OCI-M2 (cell line): Measurements from ENCODE around the gene PSEN2.
"Not testable (repeated sequence)": the region's sequence is repeated elsewhere in the genome, so short reads cannot be mapped to it uniquely, and the experiment has no call there.

Experiments used
- DNase-seq: peaks from one replicate; lab custom pipeline; 2025; ENCODE audit not compliant: unreplicated experiment; lab: John Stamatoyannopoulos, UW

The PSEN2 gene

DNA sequence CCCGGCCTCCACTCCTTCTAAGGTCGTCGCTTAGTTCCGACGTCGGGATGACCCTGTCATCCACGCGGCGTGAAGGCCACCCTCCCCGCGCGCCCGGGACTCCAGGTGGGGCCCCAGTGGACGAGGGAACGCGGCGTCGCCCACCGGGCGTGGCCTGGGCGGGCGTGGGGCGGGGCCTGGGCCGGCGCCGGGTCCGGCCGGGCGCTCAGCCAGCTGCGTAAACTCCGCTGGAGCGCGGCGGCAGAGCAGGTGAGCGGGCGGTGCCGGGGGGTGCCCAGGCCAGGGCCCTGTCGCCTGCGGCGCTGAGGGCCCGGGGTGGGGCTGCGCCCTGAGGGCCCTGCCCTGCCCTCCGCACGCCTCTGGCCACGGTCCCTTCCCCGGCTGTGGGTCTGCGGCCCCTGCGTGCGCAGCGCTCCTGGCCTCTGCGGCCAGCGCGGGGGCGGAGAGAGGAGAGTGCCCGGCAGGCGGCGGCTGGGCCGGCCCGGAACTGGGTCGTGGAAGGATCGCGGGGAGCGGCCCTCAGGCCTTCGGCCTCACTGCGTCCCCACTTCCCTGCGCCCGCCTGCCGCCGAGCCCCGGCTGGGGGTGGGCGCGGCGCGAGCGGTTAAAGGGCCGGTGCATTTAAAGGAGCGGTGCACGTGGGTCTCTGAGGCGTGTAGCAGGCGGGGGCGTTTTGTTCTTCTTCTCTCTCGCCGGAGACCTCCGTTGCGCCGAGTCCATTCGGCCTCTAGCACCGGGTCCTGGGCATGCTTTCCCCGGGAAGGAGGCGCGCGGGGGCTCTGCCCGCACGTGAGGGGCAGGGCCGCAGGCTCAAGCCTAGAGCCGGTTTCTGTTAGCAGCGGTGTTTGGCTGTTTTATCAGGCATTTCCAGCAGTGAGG is at the start of gene PSEN2:
TSS of gene PSEN2 (plus strand) at position 216 of the 879 bp plus-strand sequence. CDS start 11,292 bp downstream, outside the sequence.
- DNase-seq: no peak

DNA sequence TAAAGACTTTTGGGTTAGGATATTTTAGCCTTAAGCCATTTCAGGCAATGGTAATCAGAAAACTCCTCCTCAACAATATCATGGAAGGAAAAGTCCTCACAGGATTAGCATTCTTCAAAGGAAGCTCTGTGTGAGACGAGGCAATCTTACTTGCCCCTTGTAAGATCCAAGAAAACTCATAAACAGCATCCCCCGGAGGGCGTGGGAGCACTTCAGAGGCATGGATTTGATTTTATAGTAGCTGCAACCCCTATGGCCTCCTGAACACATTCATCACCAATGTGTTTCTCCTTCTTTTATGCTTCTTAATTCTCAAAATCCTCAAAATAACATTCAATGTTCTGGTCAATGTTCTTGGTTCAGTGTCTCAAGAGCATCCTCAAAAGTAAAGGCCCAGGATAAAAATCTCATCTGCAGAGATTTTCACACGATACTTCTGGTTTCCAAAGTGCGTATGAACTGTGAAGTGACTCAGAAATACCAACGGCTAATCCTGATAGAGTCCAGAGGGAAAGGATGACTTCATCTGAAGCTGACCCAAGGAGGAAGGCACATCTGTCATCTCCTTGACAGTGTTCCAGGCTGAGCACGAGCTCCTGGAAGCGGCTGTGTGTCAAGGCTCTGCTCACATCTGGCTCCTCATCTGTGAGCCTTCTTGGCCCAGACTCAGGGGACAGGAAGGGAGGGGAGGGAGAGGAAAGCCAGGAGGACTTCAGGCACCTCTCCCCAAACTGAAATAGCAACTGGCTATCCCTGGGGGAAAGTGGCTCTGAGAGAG is 49.3 kb upstream of the PSEN2 start:
- DNase-seq: no peak

DNA sequence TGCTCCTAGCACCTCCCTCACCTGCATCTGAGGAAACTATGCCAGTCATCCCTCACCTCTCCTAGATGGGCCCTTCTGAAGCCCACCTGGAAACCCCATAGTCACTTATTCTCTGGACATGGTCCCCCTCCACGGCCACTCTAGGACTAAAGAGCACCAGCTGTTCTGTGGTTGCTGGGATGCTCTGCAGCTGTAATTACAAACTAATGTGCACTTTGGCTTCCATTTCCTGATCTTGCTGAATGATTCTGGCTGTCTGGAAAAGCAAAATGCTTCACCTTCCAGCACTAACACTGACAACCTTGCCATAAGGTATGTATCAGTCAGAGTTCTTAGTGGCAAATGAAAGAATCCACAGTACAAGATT is 48.7 kb upstream of the PSEN2 start:
- DNase-seq: no peak

DNA sequence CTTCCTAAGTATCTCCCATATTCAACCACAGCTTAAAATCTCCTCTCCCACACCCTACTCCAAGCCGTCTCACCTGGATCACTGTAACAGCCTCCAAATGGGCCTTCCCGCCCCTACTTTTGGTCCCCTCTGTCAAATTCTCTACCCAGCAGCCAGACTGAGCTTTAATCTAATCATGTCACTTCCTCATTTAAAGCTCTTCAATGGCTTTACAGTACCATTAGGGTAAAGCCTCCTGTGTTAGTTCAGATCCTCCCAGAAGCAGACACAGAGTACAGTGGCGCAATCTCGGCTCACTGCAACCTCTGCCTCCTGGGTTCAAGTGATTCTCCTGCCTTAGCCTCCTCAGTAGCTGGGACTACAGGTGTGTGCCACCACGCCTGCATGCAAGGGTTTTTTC is 46.8 kb upstream of the PSEN2 start:
- no peak for DNase-seq

DNA sequence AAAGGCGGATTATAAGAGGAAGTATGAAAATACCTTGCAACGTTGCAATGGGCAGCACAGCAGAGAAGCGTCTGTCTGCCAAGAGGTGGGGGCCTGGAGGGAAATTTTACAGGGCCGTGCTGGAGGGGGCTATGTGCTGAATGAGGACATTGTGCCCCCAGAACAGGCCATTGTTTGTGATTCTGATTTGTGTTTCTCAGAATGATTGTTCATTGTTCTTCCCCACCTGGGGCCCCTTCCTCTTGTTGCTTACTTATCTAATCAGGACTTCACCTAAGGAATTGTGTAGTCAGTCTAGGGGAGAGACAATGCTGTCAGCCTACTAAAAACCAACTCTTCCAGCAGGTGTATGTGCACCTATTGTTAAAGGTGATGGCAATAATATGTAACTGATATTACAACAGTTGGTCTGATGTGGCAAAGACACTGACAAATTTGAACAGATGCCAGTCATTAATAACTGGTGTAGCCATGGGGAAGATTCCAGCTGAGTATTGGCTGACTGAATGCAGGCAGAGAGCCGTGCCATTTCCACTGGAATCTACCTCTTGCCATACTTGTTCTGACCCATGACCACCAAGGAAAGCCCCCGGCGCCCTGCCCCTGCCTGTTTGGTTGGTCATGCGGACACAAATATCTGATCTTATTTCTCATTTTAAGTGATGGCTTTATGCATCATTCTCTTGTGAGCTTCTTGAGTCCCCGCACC is 45.2 kb upstream of the PSEN2 start:
- DNase-seq: no peak

DNA sequence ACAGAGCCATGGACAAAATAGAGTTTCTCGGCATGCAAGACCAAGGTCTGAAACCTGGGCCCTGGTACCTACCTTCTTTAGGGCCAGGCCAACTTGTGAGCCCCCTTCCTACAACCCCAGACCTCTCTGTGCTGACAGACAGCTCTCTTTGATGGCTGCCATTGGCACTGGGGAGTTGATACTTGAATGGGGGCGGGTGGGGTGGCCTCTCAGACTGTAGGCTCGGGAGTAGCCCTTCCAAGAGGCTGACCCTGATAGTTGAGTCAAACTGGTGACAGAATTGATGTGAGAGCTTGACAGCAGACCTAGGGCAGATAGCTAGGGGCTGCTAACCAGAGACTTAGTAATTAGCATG is 44.7 kb upstream of the PSEN2 start:
- no peak for DNase-seq

DNA sequence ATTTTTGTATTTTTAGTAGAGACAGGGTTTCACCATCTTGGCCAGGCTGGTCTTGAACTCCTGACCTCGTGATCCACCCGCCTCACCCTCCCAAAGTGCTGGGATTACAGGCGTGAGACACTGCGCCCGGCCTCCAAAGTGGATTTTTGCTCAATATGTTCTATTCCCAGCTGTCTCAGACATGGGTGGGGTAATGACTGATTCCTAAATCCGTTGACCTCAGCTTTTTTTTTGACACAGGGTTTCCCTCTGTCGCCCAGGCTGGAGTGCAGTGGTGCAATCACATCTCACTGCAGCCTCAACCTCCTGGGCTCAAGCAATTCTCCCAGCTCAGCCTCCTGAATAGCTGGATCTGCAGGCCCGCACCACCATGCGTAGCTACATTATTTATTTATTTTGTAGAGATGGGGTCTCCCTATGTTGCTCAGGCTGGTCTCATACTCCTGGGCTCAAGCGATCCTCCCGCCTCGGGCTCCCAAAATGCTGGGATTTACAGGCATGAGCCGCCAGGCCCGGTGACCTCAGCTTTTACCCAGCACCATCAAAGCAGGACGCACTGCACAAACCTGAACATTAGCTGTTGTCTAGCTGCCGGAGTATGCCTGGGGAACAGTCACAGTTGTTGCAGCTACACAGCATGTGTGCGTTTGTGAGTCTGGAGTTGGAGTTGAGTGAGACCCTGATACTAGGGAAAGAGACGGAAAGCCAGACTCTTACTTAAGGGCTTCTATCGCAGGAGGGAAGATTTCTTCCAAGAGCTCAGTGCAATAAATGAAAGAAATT is 43.7 kb upstream of the PSEN2 start:
- no peak for DNase-seq

DNA sequence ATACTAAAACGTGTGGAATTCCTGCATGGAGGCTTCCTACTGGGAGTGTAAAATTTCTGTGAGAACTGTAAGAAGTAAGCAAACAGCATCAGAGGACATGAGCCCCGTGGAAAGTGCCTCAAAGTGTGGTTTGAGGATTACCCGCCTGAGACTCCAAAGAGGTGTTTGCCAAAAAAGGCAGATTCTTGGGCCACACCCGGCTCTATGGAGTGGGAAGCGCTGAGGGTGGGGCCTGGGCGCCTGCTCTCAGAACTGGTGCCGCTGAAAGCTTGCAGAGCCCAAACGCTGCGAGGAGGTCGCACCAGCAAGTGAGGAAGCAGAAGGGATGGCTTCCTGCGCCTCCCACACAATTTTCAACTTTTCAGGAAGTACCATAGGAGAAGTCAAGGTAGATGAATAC is 43.0 kb upstream of the PSEN2 start:
- DNase-seq: no peak

DNA sequence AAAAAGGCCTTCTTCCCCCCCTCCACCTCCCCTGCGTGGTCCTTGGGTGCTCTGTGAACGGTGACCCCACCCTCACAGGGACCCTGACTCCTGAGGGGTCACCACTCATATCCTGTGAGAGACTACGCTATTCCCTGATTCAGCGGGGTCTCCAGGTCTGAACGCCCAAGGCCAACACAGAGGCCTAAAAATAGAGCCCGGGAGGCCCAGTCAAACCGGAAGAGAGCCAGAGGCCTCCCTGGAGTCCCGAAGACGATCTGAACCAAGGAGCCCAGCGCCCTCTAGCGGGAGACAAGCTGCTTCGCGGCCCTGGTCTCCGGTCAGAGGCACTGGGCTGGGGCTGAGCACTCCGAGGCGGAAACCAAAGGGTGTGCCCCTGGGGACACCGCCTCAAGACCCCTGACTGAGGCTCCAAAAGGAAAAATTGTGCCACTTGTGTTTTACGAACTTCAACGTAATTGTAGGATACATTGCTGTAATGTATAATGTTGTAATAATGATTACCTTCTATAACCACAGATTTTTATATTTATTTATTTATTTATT is 42.4 kb upstream of the PSEN2 start:
- DNase-seq: peak; percentile 12

DNA sequence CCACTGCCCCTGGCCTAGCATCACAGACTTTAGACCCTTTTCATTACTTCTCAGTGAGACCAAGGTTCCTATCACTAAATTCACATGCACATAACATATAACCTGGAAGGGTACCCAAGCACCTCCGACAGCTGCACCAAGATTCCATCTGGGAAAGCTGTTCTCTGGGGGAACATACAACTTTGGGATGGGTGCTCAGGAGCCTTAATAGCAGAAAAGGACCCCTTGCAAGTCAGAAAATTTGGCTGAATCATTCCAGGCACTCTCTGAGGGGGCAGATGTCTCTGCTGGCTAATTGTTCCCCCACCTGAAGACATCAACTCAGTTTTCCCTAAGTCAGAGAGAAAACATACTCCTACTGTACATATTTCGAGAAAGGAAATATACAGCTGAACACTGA is 41.3 kb upstream of the PSEN2 start:
- no peak for DNase-seq

DNA sequence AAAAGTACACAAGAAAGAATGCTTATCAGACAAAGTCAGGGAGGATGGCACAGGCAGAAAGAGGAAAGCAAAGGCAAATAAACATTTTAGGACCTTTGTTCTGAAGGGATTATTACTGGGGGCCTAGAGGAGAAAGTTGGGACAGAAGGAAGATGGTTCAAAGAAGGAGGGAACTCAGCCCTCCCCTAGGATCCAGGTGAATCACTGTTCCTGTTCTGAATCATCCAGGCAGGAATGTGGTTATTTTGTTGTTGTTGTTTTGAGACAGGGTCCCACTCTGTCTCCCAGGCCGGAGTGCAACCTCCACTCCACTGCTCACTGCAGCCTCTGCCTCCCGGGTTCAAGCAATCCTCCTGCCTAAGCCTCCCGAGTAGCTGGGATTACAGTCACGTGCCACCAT is 38.5 kb upstream of the PSEN2 start:
- DNase-seq: no peak

DNA sequence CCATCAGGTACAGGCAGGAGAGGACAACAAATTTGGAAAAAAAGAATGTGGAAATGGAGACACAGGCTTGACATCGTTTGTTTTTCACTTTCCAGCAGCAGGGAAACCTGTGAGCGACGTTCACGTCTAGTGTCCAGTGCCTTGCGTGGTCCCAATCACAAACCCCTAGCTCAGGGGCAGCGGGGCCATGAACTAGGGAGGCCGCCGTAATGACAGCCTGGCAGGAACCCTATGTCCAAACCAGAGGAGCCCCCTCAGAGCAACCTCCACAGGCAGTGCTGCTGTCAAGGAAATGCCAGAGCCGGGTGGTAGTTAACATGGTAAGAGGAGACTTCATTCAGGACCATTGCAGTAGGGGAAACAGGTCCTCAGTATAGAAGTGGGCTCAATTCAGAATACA is 37.8 kb upstream of the PSEN2 start:
- no peak for DNase-seq

DNA sequence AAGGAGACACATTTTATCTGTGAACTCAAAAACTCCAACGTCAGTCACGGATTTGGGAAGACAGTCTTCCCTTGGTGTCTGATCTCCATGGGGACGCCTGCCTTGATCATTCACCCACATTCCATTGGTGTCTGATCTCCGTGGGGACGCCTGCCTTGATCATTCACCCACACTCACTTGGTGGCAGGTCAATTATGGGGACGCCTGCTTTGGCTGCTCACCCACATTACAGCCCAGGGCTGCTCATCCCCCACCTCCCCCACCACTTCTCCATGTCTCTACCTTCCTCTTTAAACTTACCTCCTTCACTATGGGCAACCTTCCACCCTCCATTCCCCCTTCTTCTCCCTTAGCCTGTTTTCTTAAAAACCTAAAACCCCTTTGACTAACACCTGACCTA is 36.2 kb upstream of the PSEN2 start:
- DNase-seq: not testable (repeated sequence)

DNA sequence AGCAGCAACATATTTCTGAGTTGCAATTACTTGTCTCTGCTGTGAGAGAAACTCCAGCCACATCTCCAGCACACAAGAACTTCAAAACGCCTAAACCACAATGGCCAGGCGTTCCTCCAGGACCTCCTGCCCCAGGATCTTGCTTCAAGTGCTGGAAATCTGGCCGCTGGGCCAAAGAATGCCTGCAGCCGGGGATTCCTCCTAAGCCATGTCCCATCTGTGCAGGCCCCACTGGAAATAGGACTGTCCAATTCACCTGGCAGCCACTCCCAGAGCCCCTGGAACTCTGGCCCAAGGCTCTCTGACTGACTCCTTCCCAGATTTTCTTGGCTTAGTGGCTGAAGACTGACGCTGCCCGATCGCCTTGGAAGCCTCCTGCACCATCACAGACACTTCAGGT is 35.0 kb upstream of the PSEN2 start:
- DNase-seq: not testable (repeated sequence)

DNA sequence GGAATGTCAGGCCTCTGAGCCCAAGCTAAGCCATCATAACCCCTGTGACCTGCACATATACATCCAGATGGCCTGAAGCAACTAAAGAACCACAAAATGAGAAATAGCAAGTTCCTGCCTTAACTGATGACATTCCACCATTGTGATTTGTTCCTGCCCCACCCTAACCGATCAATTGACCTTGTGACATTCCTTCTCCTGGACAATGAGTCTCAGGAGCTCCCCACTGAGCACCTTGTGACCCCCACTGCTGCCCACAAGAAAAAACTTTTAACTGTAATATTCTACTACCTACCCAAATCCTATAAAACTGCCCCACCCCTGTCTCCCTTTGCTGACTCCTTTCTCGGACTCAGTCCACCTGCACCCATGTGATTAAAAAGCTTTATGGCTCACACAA is 32.5 kb upstream of the PSEN2 start:
- not testable (repeated sequence) for DNase-seq

DNA sequence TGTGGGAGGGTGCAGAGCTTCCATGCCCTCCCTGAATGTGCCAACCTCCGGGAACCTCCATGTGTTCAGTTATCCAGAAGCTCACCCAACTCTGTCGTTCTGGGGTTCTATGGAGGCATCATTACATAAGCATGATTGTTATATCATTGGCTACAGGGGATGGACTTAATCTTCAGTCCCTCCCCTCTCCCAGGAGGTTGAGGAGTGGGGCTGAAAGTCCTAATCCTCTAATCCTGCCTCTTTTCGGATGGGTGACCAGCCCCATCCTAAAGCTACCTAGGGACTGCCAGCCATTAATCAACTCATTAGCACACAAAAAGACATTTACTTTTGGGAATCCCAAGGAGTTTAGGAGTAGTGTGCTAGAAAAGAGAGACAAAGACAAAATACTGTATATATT is 32.0 kb upstream of the PSEN2 start:
- DNase-seq: no peak

DNA sequence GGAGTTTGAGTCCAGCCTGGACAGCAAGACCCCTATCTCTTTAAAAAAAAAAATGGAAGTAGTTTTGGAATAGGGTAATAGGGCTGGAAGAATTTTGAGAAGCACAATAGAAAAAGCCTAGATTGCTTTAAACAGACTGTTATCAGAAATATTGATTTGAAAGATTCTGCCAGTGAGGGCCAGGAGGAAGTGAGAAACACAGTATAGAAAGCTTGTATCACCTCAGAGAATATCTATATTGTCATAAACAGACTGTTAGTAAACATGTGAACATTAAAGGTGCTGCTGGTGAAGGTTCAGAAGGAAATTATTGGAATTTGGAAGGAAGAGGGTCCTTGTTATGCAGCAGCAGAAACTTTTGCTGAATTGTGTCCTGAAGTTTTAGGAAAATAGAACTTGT is 24.8 kb upstream of the PSEN2 start:
- no peak for DNase-seq

DNA sequence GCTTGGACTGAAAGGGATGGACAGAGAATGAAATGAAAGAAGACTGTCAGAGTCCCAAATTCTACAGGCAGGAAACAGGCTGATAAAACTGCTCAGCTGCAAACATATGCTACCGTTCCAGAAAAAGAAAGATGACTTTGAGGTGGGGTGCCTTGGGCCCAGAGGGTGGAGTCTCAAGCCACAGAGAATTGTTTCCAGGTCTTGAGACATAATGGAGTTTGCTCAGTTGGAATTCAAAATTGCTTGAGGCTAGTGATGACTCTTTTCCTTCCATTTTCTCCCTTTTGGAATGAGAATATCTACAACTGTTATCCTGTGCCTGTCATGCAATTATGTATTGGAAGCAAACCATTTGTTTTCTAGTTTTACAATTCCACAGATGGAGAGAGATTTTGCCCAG is 23.6 kb upstream of the PSEN2 start:
- DNase-seq: no peak

DNA sequence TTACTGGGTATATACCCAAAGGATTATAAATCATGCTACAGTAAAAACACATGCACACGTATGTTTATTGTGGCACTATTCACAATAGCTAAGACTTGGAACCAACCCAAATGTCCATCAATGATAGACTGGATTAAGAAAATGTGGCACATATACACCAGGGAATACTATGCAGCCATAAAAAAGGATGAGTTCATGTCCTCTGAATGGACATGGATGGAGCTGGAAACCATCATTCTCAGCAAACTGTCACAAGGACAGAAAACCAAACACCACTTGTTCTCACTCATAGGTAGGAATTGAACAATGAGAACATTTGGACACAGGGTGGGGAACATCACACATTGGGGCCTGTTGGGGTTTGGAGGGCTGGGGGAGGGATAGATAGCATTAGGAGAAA is 15.9 kb upstream of the PSEN2 start:
- not testable (repeated sequence) for DNase-seq

DNA sequence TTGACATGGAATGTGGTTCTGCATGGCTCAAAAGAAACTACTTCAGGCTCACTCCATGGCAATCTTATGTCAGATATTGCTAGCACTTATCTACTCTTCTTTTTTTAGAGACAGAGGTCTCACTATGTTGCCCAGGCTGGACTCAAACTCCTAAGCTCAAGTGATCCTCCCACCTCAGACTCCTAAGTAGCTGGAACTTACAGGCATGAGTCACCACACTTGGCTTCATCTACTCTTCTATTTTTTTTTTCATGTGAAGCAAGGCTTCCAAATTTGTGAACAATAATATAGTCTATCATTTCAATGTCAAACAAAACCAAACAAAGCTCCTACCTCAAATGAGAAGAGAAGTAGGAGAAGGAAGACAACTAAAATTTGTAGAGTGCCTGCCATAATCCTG is 7.5 kb upstream of the PSEN2 start:
- DNase-seq: no peak

DNA sequence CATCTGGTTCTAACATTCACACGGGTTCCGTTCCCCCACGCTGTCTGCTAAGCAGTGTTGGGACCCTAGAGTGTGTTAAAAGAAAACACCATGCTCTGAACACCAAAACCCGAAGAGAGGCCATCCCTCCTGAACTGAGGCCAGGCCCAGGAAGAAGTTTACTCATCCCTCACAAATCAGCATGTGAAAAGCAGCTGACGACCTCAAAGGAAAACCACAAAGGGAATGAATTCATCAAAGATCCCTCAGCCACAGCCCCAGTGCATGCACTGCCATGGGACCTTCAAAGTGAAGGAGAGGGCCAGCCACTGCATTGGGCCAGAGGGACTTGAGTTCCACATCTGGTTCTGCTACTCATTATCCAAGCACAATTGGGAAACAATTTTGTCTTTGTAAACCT is 7.0 kb upstream of the PSEN2 start:
- DNase-seq: no peak
